Measurements from ENCODE around the gene DSC1.
"Not testable (repeated sequence)": the region's sequence is repeated elsewhere in the genome, so short reads cannot be mapped to it uniquely, and the experiment has no call there.

DSC1 gene

DNA sequence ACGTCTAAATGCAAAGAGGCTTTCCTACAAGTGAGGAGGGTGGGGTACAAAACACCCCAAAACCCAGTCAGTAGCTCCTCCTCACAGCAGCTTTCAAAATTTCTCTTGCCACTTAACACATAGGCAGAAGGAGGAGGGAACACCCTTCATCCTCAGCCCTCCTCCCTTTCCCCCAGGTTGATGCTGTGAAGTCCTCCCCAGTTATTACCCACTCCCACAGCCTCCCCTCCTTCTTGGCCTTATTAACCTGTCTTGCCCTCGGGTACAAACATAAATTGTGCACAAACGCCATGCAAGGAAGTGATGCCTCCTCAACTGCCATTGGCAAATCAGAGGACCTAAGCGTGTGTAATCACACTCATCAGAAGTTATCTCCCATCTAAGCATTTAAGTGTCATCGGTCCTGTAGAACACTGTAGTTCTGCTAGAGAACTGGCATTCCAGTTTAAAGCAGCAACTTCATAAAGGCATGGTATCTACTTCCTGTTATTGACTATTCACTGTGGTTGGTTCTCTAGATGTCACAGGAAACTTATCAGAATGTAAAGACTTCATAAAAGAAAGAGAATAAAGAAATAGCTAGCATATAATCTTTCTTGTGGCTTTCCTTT, at the start of gene DSC1:
TSS of gene DSC1 (minus strand) at position 32 of the 611 bp plus-strand sequence. CDS start 262 bp downstream, outside the sequence.
- no peak for DNase-seq (ENCODE audit: low read depth)

GRCh38 chr18:31211047-31211446, 48.4 kb upstream of the DSC1 start:
- DNase-seq (ENCODE audit: low read depth) = no peak

GRCh38 chr18:31209041-31209440, 46.4 kb upstream of the DSC1 start:
- no peak for DNase-seq (ENCODE audit: low read depth)

DNA sequence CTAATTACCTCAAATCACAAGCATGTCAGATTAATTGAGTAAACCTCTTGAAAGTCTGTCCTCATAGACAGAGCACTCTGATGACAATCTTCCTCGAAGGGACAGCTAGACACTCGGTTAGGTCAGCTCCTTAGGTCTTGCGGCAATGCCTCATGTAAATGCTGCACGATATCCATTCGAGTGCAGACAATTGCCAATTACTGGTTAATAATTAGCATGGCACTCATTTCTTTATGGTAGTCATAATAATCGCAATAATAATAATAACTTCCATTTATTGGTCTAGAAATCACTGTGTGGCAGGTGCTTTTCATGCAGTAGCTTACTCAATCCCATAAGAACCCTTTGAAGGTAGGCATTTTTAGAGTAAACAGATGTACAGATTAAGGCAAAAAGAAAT, 44.7 kb upstream of the DSC1 start:
- no peak for DNase-seq (ENCODE audit: low read depth)

- DNase-seq (ENCODE audit: low read depth) = no peak
Observed at GRCh38 chr18:31206787-31207381, 44.2 kb upstream of the DSC1 start.

DNA sequence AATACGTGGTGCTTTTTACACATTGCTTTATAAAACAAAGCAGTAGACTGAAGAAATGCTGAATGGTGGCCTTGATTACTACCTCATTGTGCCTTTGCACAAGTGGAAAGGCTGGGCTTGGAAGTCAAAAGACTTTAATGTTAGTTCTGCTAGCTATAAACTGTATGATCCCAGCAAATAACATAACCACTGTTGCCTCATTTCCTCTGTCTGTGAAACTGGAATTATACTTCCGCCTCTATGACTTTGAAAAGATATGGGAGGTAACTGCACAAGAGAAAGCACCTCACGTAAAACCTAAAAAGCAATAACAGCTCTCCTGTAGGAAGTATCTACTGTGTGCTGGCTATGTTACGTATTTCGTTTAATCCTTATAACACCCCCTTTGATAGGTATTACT, 43.4 kb upstream of the DSC1 start:
- DNase-seq (ENCODE audit: low read depth) = no peak

GRCh38 chr18:31205273-31205672, 42.6 kb upstream of the DSC1 start:
- DNase-seq (ENCODE audit: low read depth) = no peak

DNA sequence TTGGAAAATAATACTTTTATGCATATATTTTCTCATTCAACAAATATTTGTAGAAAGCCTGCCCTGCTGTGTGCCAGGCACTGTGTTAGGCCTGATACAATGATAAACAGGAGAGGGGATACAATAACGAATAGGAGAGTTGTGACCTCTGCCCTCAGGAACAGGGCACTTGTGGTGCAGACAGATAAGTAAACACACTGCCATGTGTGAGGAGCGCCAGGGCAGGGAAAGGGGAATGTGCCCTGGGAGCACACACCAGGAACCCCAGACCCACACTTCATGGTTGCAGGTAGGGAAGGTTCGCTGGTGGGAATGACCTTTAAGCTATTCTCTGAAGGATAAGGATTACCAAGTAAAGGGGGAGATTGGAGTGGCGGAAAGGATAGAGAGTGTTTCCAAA, 42.2 kb upstream of the DSC1 start:
- no peak for DNase-seq (ENCODE audit: low read depth)

GRCh38 chr18:31204166-31204565, 41.5 kb upstream of the DSC1 start:
- no peak for DNase-seq (ENCODE audit: low read depth)

GRCh38 chr18:31203794-31204148, 41.1 kb upstream of the DSC1 start:
- DNase-seq (ENCODE audit: low read depth) = no peak

DNA sequence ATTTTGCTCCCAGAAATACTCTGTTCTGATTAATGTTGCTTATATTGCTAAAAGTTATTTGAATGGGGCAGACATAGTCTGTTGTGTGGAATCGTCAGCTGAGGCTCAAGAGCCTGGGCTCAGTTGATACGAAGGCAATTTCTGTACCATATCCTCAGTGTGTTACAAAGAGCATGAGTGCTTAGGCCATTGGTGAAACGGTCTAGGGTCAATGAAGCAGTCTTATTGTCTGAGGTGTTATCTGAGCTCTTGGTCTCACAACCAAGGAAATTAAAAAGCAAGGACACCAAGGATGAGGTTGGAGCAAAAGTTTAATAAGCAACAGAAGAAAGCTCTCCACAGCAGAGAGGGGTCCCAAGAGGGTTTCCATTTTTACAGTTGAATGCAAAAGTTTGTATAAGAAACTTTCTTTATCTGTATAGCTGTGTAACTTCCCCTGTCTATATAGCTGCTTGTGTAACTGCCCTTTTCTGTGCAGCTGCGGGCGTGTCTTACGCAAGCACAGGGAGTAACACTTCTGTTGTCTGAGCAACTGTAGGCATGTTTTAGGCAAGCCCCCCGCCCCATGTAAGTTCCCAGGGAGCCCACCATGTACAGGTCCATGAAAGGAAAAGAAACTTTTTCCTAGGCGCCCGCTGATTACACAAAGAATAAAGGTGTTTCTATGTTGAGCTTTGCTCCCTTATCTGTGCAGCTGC, 40.6 kb upstream of the DSC1 start:
- no peak for DNase-seq (ENCODE audit: low read depth)

GRCh38 chr18:31199190-31199769, 36.6 kb upstream of the DSC1 start:
- DNase-seq (ENCODE audit: low read depth) = no peak

- no peak for DNase-seq (ENCODE audit: low read depth)
Observed at GRCh38 chr18:31197676-31198075, 35.0 kb upstream of the DSC1 start.

DNA sequence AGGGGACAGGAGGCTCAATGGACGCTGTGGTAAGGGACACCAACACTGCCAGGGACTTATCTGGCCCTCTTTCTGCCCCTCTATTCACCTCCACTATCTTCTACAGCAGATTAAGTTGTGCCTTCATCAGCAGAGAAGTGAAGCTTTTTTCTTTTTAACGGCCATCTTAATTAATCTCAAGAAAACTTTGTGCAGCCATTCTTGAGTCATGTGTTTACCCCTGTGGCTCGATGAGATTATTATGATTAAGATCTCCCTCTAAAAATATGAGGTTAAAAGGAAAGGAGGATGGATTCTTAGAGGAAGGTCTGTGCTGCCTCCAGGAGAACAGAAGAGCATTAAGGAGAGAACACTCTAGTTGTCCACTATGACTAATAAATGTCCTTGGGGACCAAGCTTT, 32.4 kb upstream of the DSC1 start:
- DNase-seq (ENCODE audit: low read depth) = no peak

DNA sequence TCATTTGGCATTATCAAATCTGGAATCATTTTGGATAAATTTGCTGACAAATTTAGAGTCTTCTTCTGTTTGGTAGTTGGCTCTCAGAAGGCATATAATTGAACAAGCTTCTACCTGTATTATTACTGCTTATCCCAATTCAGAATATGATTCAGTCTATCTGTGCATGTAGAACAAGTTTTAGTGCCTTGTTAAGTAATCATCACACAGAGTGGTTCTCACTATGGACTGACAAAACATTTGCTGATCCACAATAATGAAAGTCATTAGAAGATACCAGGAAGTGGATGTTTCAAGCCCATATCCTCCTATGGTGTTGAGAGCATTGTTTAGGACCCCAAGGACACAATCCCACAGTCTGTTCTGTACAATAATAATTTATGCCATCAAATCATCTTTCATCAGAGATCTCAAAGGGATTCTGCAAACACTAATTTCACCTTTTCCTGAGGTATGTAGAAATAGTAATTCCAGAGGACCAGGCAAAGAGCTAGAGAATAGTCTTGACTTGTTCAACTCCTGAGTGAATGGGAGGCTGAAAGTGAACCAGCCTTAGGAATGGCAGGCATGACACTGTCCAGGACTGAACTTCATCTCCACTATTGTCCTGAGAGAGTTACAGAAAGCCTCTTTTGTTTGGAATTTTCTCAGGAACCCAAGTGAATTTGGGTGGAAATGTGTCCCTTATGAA, 29.6 kb upstream of the DSC1 start:
- DNase-seq (ENCODE audit: low read depth) = no peak

DNA sequence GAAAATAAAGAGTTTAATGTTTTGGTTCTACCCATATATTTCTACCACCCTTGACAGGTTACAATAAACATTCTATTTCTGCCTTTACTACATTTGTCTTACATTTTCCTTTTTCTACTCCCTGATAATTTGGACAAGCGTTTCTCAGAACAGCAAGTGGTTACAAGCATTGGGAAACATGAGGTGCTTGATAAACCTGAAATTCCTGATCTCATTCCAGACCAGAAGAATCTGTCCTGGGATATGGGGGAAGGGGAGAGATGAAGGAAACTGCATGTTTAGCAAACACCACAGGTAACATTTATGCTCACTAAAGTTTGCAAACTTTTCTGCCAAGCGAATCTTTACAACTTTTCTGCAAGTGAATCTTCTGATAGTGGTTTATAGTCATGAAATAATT, 28.3 kb upstream of the DSC1 start:
- no peak for DNase-seq (ENCODE audit: low read depth)

- DNase-seq (ENCODE audit: low read depth) = no peak
Observed at GRCh38 chr18:31189757-31190156, 27.1 kb upstream of the DSC1 start.

GRCh38 chr18:31185186-31185950, 22.7 kb upstream of the DSC1 start:
- DNase-seq (ENCODE audit: low read depth) = no peak

GRCh38 chr18:31183302-31183701, 20.6 kb upstream of the DSC1 start:
- DNase-seq (ENCODE audit: low read depth) = no peak

DNA sequence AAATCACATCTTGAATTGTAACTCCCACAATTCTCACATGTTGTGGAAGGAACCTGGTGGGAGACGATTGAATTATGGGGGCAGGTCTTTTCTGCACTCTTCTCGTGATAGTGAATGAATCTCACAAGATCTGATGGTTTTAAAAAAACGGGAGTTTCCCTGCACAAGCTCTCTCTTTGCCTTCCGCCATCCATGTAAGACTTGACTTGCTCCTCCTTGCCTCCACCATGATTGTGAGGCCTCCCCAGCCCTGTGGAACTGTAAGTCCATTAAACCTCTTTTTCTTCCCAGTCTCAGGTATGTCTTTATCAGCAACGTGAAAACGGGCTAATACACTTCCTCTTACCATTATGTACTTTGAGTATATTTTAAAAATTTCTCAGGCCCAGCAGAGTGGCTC, 14.7 kb upstream of the DSC1 start:
- not testable (repeated sequence) for DNase-seq (ENCODE audit: low read depth)

DNA sequence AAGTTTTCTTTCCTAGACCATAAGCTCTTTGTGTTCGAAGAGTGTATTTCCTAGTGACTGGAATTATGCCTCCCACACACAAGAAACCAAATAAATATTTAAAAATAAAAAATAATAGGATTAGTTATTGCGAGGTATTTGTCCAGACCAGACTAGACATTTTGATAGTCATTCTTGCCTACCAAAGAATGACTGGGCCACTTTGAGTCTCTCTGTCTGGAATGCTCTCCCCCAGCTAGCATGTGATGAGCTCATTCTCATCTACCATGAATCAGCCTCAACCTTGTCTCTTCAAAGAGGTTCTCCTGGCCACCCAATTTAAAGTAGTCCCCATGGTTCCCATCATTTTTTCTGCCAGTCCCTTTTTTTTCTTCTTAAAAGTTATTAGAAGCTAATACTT, 13.9 kb upstream of the DSC1 start:
- no peak for DNase-seq (ENCODE audit: low read depth)

All from HS-27A (cell line).